Activated naive CD4-positive, alpha-beta T cell treated with anti-CD3 and anti-CD28 coated beads, Interleukin-2, amount 50 U/mL, for 72 hours (primary cell): ENCODE data around the gene CLECL1. TPM values are rescaled to one million over a fixed set of nuclear protein-coding genes. Genes with fewer than 3 reads are reported as not detected.
"Not testable (repeated sequence)": the region's sequence is repeated elsewhere in the genome, so short reads cannot be mapped to it uniquely, and the experiment has no call there.

ENCODE experiments used
- ATAC-seq, 2 donors: fragments of 150-1000 bp; cut with Tn5 transposase; 2 replicates each; pipeline ENCODE4 v1.10.0; 2021; ENCODE audit warnings: mild to moderate bottlenecking in 2 of 2, moderate library complexity in 2 of 2
- DNase-seq, 2 donors: peaks; one replicate each; pipeline ENCODE4 v3.0.0; 2021 to 2022; ENCODE audit warnings: low spot score in 2 of 2
- H3K27ac Mint-ChIP-seq, 2 donors: one replicate each; pipeline ENCODE4 v1.8.0; 2022; ENCODE audit warnings: mild to moderate bottlenecking in 2 of 2, mixed read lengths in 2 of 2
- H3K36me3 Mint-ChIP-seq, 2 donors: one replicate each; pipeline ENCODE4 v1.8.0; 2022; ENCODE audit warnings: mixed read lengths in 2 of 2
- H3K9me3 Mint-ChIP-seq, 2 donors: one replicate each; pipeline ENCODE4 v1.8.0; 2022; ENCODE audit warnings: mixed read lengths in 2 of 2
- total RNA-seq, 2 donors: library from RNA; stranded (reverse); gene quantifications; one replicate each; pipeline ENCODE4 v1.2.3, GENCODE V29; 2022

The CLECL1 gene
- total RNA-seq, 2 donors from 2014 or later = 3.0 to 7.6 TPM

GRCh38 chr12:9736936-9737705 is 4.2 kb upstream of the CLECL1 start:
- H3K27ac Mint-ChIP-seq = peak overlapping the region; percentile 26 to 31
- H3K36me3 Mint-ChIP-seq = peaks cover 4 to 24% of the 10 kb centered on the region in 2 donors
- no peak for ATAC-seq
- H3K9me3 Mint-ChIP-seq = peaks cover 5 to 6% of the 10 kb centered on the region in 2 donors
- DNase-seq = no peak

GRCh38 chr12:9735601-9736000 is 2.7 kb upstream of the CLECL1 start:
- no peak overlapping the region for H3K27ac Mint-ChIP-seq

GRCh38 chr12:9731797-9732196 is 1.1 kb downstream of the CLECL1 start:
- Mint-ChIP-seq H3K36me3 (peaks cover 4% of the 10 kb centered on the region in 2 donors), H3K9me3 (peaks cover 0 to 3% of the 10 kb centered on the region in 2 donors), H3K27ac (peak overlapping the region; percentile 26 to 68)
- ATAC-seq (peak; percentile 28 to 54), DNase-seq (no peak)

More at GRCh38 chr12:9735601-9736000, 2.7 kb upstream of the CLECL1 start:
- peaks cover 2 to 5% of the 10 kb centered on the region in 2 donors for H3K9me3 Mint-ChIP-seq
- H3K36me3 Mint-ChIP-seq = peaks cover 4 to 23% of the 10 kb centered on the region in 2 donors
- ATAC-seq (no peak), DNase-seq (no peak)

DNA sequence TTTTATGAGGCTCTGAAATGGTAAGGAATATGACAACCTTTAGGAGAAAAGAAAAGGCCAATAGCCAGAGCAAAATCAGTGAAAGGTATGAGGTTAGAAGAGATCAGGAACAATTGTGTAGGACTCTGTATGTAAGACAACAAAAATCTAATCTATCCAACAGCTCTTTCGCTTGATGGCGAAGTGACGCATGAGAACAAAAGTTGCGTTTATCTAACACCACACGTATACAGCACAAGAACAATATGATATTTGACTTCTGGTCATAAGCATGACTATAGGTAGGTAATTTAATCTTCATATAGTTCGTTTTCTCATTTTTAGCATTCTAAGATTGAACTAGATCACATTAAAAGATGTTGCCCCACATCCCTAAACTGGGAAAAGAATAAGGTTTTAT is 1.5 kb downstream of the CLECL1 start:
- no peak for ATAC-seq
- Mint-ChIP-seq H3K9me3 (peaks cover 0 to 3% of the 10 kb centered on the region in 2 donors), H3K36me3 (peaks cover 4% of the 10 kb centered on the region in 2 donors), H3K27ac (peak overlapping the region in 1 of 2 donors; percentile 68)
- DNase-seq = no peak

DNA sequence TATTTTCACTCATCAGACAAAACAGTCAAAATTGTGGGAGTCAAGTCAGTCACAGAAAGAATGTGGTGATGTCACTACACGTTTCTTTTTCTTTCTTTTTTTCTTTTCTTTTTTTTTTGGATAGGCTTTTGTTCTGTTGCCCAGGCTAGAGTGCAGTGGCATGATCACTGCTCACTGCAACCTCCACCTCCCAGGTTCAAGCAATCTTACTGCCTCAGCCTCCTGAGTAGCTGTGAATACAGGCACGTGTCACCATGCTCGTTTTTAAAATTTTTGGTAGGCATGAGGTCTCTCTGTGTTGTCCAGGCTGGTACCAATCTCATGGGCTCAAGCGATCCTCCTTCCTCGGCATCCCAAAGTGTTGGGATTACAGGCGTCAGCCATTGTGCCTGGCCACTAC is 2.3 kb downstream of the CLECL1 start:
- no peak overlapping the region for H3K27ac Mint-ChIP-seq
- H3K9me3 Mint-ChIP-seq = peaks cover 0 to 3% of the 10 kb centered on the region in 2 donors
- DNase-seq = no peak
- ATAC-seq = no peak
- H3K36me3 Mint-ChIP-seq = peaks cover 2 to 4% of the 10 kb centered on the region in 2 donors

DNA sequence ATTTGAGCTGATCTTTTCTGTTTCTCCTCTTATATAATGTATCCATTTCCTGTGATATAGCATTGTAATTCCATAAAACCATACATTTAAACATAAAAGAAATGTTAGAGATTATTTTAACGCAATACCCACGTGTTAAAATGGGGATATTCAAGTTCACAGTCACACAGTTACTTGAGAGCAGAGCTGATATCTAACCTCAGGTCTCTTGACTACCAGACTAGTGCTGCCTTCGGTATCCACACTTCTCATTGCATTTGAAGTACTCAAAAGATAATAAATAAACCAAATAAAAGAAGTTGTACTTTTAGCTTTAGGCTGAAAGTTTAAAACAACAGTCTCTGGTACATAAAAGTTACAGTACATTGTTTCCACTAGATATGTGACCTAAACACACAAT is 2.9 kb downstream of the CLECL1 start:
- Mint-ChIP-seq H3K9me3 (peaks cover 0 to 3% of the 10 kb centered on the region in 2 donors), H3K36me3 (peaks cover 0 to 4% of the 10 kb centered on the region in 2 donors), H3K27ac (no peak overlapping the region)
- DNase-seq = no peak
- no peak for ATAC-seq

- H3K27ac Mint-ChIP-seq = no peak overlapping the region
- H3K9me3 Mint-ChIP-seq = peaks cover 0 to 3% of the 10 kb centered on the region in 2 donors
- DNase-seq (no peak), ATAC-seq (no peak)
- peaks cover 0 to 4% of the 10 kb centered on the region in 2 donors for H3K36me3 Mint-ChIP-seq
These were observed 3.8 kb downstream of the CLECL1 start for GRCh38 chr12:9729082-9729481.

DNA sequence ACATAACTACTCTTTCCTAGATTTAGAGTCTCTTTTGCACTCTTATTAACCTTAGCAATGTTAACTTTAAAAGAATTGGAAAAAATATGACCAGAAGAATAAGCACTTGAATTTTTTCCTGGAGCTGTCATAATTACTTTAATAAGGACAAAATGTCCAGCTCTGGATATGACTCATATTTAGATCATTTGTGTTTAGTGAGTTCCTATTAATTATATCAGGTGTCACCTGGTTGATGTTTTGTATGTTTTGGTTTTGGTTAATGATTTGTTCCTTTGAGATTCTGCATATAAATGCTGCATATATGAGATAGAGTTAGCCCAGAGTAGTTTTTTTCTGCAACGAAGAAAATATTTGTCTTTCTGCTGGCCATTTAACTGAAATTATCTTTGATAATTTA is 5.1 kb downstream of the CLECL1 start:
- Mint-ChIP-seq H3K9me3 (peaks cover 0 to 2% of the 10 kb centered on the region in 2 donors), H3K36me3 (peaks cover 0 to 2% of the 10 kb centered on the region in 2 donors), H3K27ac (no peak overlapping the region)
- DNase-seq (no peak), ATAC-seq (no peak)

GRCh38 chr12:9725213-9725870 is 7.6 kb downstream of the CLECL1 start:
- H3K36me3 Mint-ChIP-seq = peaks cover 0 to 11% of the 10 kb centered on the region in 2 donors
- ATAC-seq (no peak), DNase-seq (no peak)
- H3K9me3 Mint-ChIP-seq = no peaks in the 10 kb centered on the region
- H3K27ac Mint-ChIP-seq = no peak overlapping the region

DNA sequence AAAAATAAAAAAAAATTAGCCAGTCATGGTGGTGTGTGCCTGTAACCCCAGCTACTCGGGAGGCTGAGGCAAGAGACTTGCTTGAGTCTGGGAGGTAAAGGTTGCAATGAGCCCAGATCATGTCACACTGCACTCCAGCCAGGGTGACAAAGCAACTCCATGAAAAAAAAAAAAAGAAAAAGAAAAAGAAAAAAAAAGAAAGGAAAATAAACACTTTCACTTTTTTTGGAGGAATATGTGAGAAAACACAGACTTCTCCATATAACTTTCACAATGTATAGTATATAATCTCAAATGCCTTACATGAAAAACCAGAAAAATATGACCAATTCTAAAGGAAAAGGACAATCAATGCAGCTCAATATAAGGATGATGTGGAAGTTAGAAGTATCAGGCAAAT is 8.9 kb downstream of the CLECL1 start:
- Mint-ChIP-seq H3K9me3 (no peaks in the 10 kb centered on the region), H3K27ac (no peak overlapping the region), H3K36me3 (peaks cover 0 to 11% of the 10 kb centered on the region in 2 donors)
- DNase-seq = no peak
- ATAC-seq = no peak

DNA sequence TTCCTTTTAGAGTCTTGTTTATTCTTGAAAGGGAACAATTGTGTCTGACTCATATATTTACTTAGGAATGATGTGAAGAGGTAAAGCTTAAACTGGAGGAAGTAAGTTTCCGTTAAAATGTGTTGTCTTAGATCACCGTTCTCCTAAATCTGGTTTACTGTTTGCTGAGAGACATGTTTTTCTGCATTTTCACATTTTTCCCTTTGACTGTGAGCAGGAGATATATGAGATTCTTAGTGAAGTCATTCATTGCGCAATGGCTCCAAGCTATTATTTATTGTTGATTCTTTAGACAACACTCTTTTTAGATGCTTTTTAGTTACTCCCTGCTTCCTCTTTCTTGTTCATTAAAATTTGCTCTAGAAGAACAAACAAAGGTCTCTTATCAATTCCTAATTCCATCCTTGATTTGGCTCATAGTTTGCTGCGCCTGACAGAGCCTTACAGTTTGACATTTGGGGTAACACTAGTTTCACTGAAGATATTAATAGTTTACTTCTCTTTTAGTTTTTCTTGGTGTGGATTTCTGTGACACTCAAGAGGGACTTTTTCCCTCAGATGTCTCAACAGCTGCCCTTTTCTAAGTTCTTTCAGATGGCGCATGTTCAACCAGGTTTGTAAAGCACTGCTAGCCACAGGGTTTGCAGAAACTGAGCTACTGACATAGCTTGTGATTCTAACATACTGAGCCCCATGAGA is 11.4 kb downstream of the CLECL1 start:
- Mint-ChIP-seq H3K27ac (no peak overlapping the region), H3K36me3 (peaks cover 0 to 14% of the 10 kb centered on the region in 2 donors), H3K9me3 (no peaks in the 10 kb centered on the region)
- DNase-seq (no peak), ATAC-seq (no peak)

GRCh38 chr12:9719790-9720189 is 13.1 kb downstream of the CLECL1 start:
- peaks cover 0 to 10% of the 10 kb centered on the region in 2 donors for H3K9me3 Mint-ChIP-seq
- no peak overlapping the region for H3K27ac Mint-ChIP-seq
- DNase-seq (no peak), ATAC-seq (peak; percentile 89 to 98)
- peaks cover 0 to 18% of the 10 kb centered on the region in 2 donors for H3K36me3 Mint-ChIP-seq

GRCh38 chr12:9718968-9719367 is 13.9 kb downstream of the CLECL1 start:
- H3K9me3 Mint-ChIP-seq = peaks cover 0 to 10% of the 10 kb centered on the region in 2 donors
- peaks cover 0 to 18% of the 10 kb centered on the region in 2 donors for H3K36me3 Mint-ChIP-seq
- ATAC-seq = no peak
- no peak for DNase-seq
- H3K27ac Mint-ChIP-seq = no peak overlapping the region

GRCh38 chr12:9717070-9717925 is 15.6 kb downstream of the CLECL1 start:
- Mint-ChIP-seq H3K9me3 (peaks cover 0 to 10% of the 10 kb centered on the region in 2 donors), H3K27ac (no peak overlapping the region), H3K36me3 (peaks cover 0 to 14% of the 10 kb centered on the region in 2 donors)
- ATAC-seq (no peak), DNase-seq (no peak)

DNA sequence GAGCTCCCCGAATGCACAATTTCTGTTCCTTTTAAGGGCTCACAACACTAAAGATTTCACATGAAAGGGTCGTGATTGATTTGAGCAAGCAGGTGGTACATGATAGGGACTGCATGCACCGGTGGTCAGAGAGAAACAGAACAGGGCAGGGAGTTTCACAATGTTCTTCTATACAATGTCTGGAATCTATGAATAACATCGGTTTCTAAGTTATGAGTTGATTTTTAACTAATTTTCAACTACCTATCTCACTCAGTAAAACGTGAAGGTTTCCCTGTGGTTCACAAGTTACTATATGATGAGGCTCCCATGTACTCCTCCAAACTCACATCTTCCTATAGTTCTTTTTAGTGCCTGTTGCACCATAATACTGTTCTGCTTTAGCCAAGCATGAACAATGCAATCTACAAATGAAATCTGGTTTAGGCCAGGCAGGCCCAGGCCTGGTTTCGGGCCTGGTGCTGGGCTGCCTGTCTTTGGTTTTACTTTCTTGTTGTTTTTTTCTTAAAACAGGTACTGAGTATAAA is 19.8 kb downstream of the CLECL1 start:
- not testable (repeated sequence) for DNase-seq, H3K36me3 Mint-ChIP-seq, H3K27ac Mint-ChIP-seq
- peaks cover 0 to 10% of the 10 kb centered on the region in 2 donors for H3K9me3 Mint-ChIP-seq
- peak; percentile 61 to 72 for ATAC-seq

DNA sequence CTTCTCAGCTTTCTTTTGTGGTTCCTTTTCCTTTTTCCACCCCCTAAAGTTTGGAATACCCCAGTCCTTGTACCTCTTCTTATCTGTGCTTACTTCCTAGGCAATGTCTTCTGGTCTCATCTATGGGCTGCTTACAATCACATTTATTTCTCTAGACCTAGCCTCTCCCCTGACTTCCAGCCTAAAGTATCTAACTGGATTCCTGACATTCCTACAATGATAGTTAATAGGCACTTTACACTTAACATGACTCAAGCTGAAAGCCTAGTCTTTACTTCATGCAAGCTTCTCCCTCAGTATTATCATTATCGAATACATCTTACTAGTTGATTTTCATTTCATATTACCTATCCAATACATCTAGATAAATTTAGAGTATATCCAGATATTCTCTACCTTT is 21.2 kb downstream of the CLECL1 start:
- Mint-ChIP-seq H3K36me3 (peaks cover 0 to 8% of the 10 kb centered on the region in 2 donors), H3K9me3 (peaks cover 0 to 10% of the 10 kb centered on the region in 2 donors)
- no peak for ATAC-seq

More for the DNA sequence above, 21.2 kb downstream of the CLECL1 start:
- no peak for DNase-seq
- H3K27ac Mint-ChIP-seq = no peak overlapping the region
